GM23338 (cell line): ENCODE measurements around the gene TMEM238. TPM values are rescaled to one million over a fixed set of nuclear protein-coding genes. Genes with fewer than 3 reads are reported as not detected.
A peak's percentile ranks its signal among the peaks of the same experiment; 100 is the strongest.

Experiments
- ATAC-seq: fragments of 200-7000 bp; cut with Tn5 transposase; 3 replicates; pipeline ENCODE4 v1.9.1; 2020
- DNase-seq: peaks from one replicate; pipeline ENCODE4 v3.0.0-alpha.2; 2015; ENCODE audit warnings: low spot score
- H2AFZ ChIP-seq: fragments of 200-600 bp; sonication (generic); 2 replicates; pipeline ENCODE4 v1.8.0; 2016; ENCODE audit warnings: antibody characterized with exemption, mild to moderate bottlenecking, moderate library complexity
- H3F3A ChIP-seq: fragments of 200-600 bp; sonication (generic); replicated peaks from 2 replicates; pipeline ENCODE4 v1.8.0; 2017; ENCODE audit warnings: antibody characterized with exemption, mixed run types, low read depth
- H3K27ac ChIP-seq: fragments of 200-600 bp; sonication (generic); 2 replicates; pipeline ENCODE4 v1.6.1; 2016; ENCODE audit warnings: low read depth
- H3K27me3 ChIP-seq: fragments of 200-600 bp; sonication (generic); 2 replicates; pipeline ENCODE4 v1.8.0; 2016; ENCODE audit warnings: mild to moderate bottlenecking, mixed run types, moderate library complexity; ENCODE audit not compliant: insufficient read depth
- H3K36me3 ChIP-seq: fragments of 200-600 bp; sonication (generic); 2 replicates; pipeline ENCODE4 v1.8.0; 2016; ENCODE audit warnings: mild to moderate bottlenecking; ENCODE audit not compliant: insufficient read depth
- H3K4me1 ChIP-seq: fragments of 200-600 bp; sonication (generic); 2 replicates; pipeline ENCODE4 v1.8.0; 2016; ENCODE audit warnings: mild to moderate bottlenecking, moderate library complexity; ENCODE audit not compliant: insufficient read depth
- H3K4me2 ChIP-seq: fragments of 200-600 bp; sonication (generic); 2 replicates; pipeline ENCODE4 v1.7.1; 2017; ENCODE audit warnings: mixed run types
- H3K4me3 ChIP-seq: fragments of 200-600 bp; sonication (generic); 2 replicates; pipeline ENCODE4 v1.6.1; 2016; ENCODE audit warnings: mixed run types
- H3K79me2 ChIP-seq: fragments of 200-600 bp; sonication (generic); replicated peaks from 2 replicates; pipeline ENCODE4 v1.8.0; 2017; ENCODE audit warnings: mild to moderate bottlenecking; ENCODE audit not compliant: insufficient read depth
- H3K9me2 ChIP-seq: fragments of 200-600 bp; sonication (generic); 2 replicates; pipeline ENCODE4 v1.8.0; 2017; ENCODE audit not compliant: insufficient read depth
- H4K20me1 ChIP-seq: fragments of 200-600 bp; sonication (generic); replicated peaks from 2 replicates; pipeline ENCODE4 v1.8.0; 2017; ENCODE audit warnings: mild to moderate bottlenecking; ENCODE audit not compliant: insufficient read depth
- H3K27ac Mint-ChIP-seq: 2 replicates; pipeline ENCODE4 v1.8.0; 2020; ENCODE audit warnings: inconsistent platforms, mild to moderate bottlenecking, moderate library complexity, mixed read lengths
- H3K27me3 Mint-ChIP-seq: 3 replicates; pipeline ENCODE4 v1.8.0; 2022; ENCODE audit warnings: low read depth, mild to moderate bottlenecking, moderate library complexity, mixed read lengths, inconsistent platforms; ENCODE audit not compliant: insufficient read depth, poor library complexity
- H3K36me3 Mint-ChIP-seq: 3 replicates; pipeline ENCODE4 v1.8.0; 2021; ENCODE audit warnings: low read depth, mild to moderate bottlenecking, inconsistent platforms, moderate library complexity, mixed read lengths
- H3K4me1 Mint-ChIP-seq: 3 replicates; pipeline ENCODE4 v1.8.0; 2020; ENCODE audit warnings: mild to moderate bottlenecking, inconsistent platforms, mixed read lengths
- H3K4me3 Mint-ChIP-seq: 3 replicates; pipeline ENCODE4 v1.8.0; 2021; ENCODE audit warnings: moderate library complexity, mild to moderate bottlenecking, inconsistent platforms, mixed read lengths
- H3K9me3 Mint-ChIP-seq: 3 replicates; pipeline ENCODE4 v1.8.0; 2020; ENCODE audit warnings: moderate library complexity, mild to moderate bottlenecking, inconsistent platforms, mixed read lengths
- CREB1 ChIP-seq: fragments of 250-450 bp; sonication (Bioruptor Pico); IDR thresholded peaks from 2 replicates; pipeline ENCODE4 v1.5.0; 2020; ENCODE audit warnings: low read depth, mild to moderate bottlenecking, moderate library complexity
- EZH2 ChIP-seq: fragments of 200-600 bp; sonication (generic); IDR thresholded peaks from one replicate; pipeline ENCODE4 v1.8.0; 2017; ENCODE audit warnings: antibody characterized with exemption, mild to moderate bottlenecking, low read depth; ENCODE audit not compliant: unreplicated experiment
- EZH2phosphoT487 ChIP-seq: fragments of 200-600 bp; sonication (generic); IDR thresholded peaks from one replicate; pipeline ENCODE4 v1.8.1; 2018; ENCODE audit warnings: antibody characterized with exemption; ENCODE audit not compliant: unreplicated experiment
- JUNB ChIP-seq: IDR thresholded peaks from one replicate; pipeline ENCODE4 v1.6.1; 2016; ENCODE audit warnings: antibody characterized with exemption; ENCODE audit not compliant: unreplicated experiment
- NANOG ChIP-seq: IDR thresholded peaks from 2 replicates; pipeline ENCODE4 v1.6.1; 2016; ENCODE audit warnings: antibody characterized with exemption, borderline replicate concordance
- POLR2AphosphoS5 ChIP-seq: IDR thresholded peaks from 2 replicates; pipeline ENCODE4 v1.6.1; 2016; ENCODE audit warnings: antibody characterized with exemption, low read depth
- STAT1 ChIP-seq: IDR thresholded peaks from one replicate; pipeline ENCODE4 v1.6.1; 2016; ENCODE audit warnings: antibody characterized with exemption; ENCODE audit not compliant: unreplicated experiment
- ZNF114 ChIP-seq: fragments of 250-450 bp; sonication (Bioruptor Pico); IDR thresholded peaks from 2 replicates; pipeline ENCODE4 v1.5.0; 2020; ENCODE audit warnings: mild to moderate bottlenecking, moderate library complexity
- ZNF331 ChIP-seq: fragments of 250-450 bp; sonication (Bioruptor Pico); IDR thresholded peaks from 2 replicates; pipeline ENCODE4 v1.5.0; 2020; ENCODE audit warnings: low read depth, mild to moderate bottlenecking, moderate library complexity
- polyA plus RNA-seq: library from polyadenylated mRNA; unstranded; fragments of >200 nt; fragmentation: Nextera tagmentation; extraction: Ambion mirVana; gene quantifications from 2 replicates; pipeline ENCODE4 v1.2.1, GENCODE V29; 2016
- total RNA-seq: library from RNA; depleted of rRNA; stranded (reverse); fragments of >200 nt; shearing (Covaris generic); gene quantifications from 2 replicates; pipeline ENCODE4 v1.2.3, GENCODE V29; 2014
- TF ChIP-seq, protein P1 (sequence below): IDR thresholded peaks from 2 replicates; pipeline ENCODE4 v1.6.1; 2016; ENCODE audit warnings: antibody characterized with exemption
- TF ChIP-seq, protein P2 (sequence below), 2 experiments: fragments of 200-600 bp in 1 of 2; sonication (generic) in 1 of 2; conservative IDR thresholded peaks; 2 replicates each; pipeline versions ENCODE4 v1.5.1 to v1.6.1; 2016 to 2017; ENCODE audit warnings: antibody characterized with exemption in 2 of 2, low read depth in 2 of 2, mild to moderate bottlenecking in 2 of 2, moderate library complexity in 1 of 2
- TF ChIP-seq, protein P3 (sequence below): IDR thresholded peaks from one replicate; pipeline ENCODE4 v1.6.1; 2018; ENCODE audit warnings: antibody characterized with exemption; ENCODE audit not compliant: unreplicated experiment

Gene TMEM238
- total and polyA plus RNA-seq, 2 experiments from 2014 or later, result 0.55 to 7.5 TPM

DNA sequence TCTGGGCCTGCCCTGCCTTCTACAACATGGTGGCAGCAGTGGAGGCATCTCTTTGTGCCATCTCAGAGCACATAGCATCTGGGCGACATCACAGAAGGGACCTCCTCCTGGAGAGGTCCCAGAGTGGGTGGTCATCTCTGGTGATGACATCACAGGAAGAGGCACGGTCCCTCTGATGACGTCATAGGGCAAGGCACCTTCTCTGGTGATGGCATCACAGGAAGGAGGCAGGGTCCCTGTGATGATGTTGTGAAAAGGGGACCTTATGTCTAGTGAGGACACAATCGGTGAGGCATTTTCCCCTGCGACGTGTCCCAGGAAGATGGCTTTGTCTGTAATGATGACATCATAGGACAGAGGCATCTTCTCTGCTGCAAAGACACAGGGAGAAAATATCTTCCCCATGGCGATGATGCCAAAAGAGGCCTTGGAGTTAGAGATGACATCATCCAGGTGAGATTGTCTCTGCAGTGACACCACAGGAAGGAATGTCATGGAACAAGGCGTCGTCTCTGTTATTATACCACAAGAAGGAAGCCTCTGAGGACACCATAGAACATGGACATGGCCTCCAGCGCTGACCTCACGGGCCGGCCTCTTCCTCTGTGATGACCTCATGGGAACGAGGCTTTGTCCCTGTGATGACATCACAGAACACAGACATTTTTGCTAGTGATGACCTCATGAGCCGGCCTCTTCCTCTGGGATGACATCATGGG, 48.3 kb upstream of the TMEM238 start:
- Mint-ChIP-seq H3K4me1 (peaks cover 7% of the 10 kb centered on the region), H3K27ac (no peak overlapping the region), H3K36me3 (no peaks in the 10 kb centered on the region), H3K9me3 (peaks cover 12% of the 10 kb centered on the region), H3K27me3 (peaks cover 7% of the 10 kb centered on the region), H3K4me3 (no peak overlapping the region)
- H2AFZ ChIP-seq, result no peak overlapping the region
- no peaks in the 10 kb centered on the region; the same call in 1 of the 2 replicates for H3F3A ChIP-seq
- peak; percentile 47; the same call in 1 of the 2 replicates for TF ChIP-seq CREB1
- no peak for TF ChIP-seq ZNF331 (CRISPR knock-in tag)
- TF ChIP-seq, protein P1, sequence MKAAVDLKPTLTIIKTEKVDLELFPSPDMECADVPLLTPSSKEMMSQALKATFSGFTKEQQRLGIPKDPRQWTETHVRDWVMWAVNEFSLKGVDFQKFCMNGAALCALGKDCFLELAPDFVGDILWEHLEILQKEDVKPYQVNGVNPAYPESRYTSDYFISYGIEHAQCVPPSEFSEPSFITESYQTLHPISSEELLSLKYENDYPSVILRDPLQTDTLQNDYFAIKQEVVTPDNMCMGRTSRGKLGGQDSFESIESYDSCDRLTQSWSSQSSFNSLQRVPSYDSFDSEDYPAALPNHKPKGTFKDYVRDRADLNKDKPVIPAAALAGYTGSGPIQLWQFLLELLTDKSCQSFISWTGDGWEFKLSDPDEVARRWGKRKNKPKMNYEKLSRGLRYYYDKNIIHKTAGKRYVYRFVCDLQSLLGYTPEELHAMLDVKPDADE, result no peak
- H3K4me1 ChIP-seq, result 0 out of 2 replicates have a peak, but pooled peaks cover 7% of the 10 kb centered on the region
- H3K79me2 ChIP-seq, result no peaks in the 10 kb centered on the region
- DNase-seq (no peak), ATAC-seq (no peak)
- peaks cover 15% of the 10 kb centered on the region; the same call in 1 of the 2 replicates for H3K27me3 ChIP-seq
- no peak overlapping the region for H3K4me3 ChIP-seq
- H3K27ac ChIP-seq, result no peak overlapping the region
- H3K4me2 ChIP-seq, result no peak overlapping the region
- H3K36me3 ChIP-seq, result no peaks in the 10 kb centered on the region
- no peaks in the 10 kb centered on the region for H3K9me2 ChIP-seq
- no peaks in the 10 kb centered on the region for H4K20me1 ChIP-seq

DNA sequence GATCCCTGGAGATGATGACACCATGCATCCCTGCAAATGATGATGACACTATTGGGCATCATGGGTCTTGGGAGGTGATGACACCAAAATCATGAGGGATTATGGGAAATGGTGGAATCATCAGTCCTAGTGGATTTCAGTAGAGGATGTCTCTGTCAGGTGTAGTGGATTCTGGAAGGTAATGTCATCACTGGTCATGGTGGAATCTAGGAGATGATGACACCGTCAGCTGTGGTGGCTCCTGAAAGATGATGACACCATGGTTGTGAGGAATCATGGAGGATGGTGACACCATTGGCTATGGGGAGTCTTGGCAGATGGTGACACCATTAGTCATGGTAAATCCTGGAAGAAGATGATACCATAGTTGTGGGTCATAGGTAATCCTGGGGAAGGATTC, 47.1 kb upstream of the TMEM238 start:
- H2AFZ ChIP-seq, result no peak overlapping the region
- DNase-seq (no peak), ATAC-seq (no peak)
- H3K4me1 Mint-ChIP-seq, result peaks cover 6% of the 10 kb centered on the region
- peaks cover 8% of the 10 kb centered on the region for H3K27me3 Mint-ChIP-seq
- no peak overlapping the region for H3K27ac ChIP-seq
- H3K27ac Mint-ChIP-seq, result no peak overlapping the region
- peaks cover 15% of the 10 kb centered on the region; the same call in 1 of the 2 replicates for H3K27me3 ChIP-seq
- H3K36me3 ChIP-seq, result no peaks in the 10 kb centered on the region
- no peak overlapping the region for H3K4me3 ChIP-seq
- no peaks in the 10 kb centered on the region for H3K36me3 Mint-ChIP-seq
- H3K79me2 ChIP-seq, result no peaks in the 10 kb centered on the region
- H3K9me3 Mint-ChIP-seq, result peaks cover 12% of the 10 kb centered on the region
- H3K4me3 Mint-ChIP-seq, result no peak overlapping the region
- H3K9me2 ChIP-seq, result no peaks in the 10 kb centered on the region
- no peak overlapping the region for H3K4me2 ChIP-seq
- H4K20me1 ChIP-seq, result no peaks in the 10 kb centered on the region
- H3F3A ChIP-seq, result no peaks in the 10 kb centered on the region
- 0 out of 2 replicates have a peak, but pooled peaks cover 7% of the 10 kb centered on the region for H3K4me1 ChIP-seq
- no peak for TF ChIP-seq POLR2AphosphoS5
- no peak for TF ChIP-seq EZH2phosphoT487
- TF ChIP-seq EZH2, result no peak
- TF ChIP-seq NANOG, result no peak
- TF ChIP-seq CREB1, result no peak
- TF ChIP-seq ZNF114, result no peak
- TF ChIP-seq, protein P2, sequence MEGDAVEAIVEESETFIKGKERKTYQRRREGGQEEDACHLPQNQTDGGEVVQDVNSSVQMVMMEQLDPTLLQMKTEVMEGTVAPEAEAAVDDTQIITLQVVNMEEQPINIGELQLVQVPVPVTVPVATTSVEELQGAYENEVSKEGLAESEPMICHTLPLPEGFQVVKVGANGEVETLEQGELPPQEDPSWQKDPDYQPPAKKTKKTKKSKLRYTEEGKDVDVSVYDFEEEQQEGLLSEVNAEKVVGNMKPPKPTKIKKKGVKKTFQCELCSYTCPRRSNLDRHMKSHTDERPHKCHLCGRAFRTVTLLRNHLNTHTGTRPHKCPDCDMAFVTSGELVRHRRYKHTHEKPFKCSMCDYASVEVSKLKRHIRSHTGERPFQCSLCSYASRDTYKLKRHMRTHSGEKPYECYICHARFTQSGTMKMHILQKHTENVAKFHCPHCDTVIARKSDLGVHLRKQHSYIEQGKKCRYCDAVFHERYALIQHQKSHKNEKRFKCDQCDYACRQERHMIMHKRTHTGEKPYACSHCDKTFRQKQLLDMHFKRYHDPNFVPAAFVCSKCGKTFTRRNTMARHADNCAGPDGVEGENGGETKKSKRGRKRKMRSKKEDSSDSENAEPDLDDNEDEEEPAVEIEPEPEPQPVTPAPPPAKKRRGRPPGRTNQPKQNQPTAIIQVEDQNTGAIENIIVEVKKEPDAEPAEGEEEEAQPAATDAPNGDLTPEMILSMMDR (conservative IDR thresholded peaks at IDR 0.05; ENCODE audit: low read depth in 2 of 2), result no peak
- TF ChIP-seq STAT1, result no peak
- TF ChIP-seq, protein P3, sequence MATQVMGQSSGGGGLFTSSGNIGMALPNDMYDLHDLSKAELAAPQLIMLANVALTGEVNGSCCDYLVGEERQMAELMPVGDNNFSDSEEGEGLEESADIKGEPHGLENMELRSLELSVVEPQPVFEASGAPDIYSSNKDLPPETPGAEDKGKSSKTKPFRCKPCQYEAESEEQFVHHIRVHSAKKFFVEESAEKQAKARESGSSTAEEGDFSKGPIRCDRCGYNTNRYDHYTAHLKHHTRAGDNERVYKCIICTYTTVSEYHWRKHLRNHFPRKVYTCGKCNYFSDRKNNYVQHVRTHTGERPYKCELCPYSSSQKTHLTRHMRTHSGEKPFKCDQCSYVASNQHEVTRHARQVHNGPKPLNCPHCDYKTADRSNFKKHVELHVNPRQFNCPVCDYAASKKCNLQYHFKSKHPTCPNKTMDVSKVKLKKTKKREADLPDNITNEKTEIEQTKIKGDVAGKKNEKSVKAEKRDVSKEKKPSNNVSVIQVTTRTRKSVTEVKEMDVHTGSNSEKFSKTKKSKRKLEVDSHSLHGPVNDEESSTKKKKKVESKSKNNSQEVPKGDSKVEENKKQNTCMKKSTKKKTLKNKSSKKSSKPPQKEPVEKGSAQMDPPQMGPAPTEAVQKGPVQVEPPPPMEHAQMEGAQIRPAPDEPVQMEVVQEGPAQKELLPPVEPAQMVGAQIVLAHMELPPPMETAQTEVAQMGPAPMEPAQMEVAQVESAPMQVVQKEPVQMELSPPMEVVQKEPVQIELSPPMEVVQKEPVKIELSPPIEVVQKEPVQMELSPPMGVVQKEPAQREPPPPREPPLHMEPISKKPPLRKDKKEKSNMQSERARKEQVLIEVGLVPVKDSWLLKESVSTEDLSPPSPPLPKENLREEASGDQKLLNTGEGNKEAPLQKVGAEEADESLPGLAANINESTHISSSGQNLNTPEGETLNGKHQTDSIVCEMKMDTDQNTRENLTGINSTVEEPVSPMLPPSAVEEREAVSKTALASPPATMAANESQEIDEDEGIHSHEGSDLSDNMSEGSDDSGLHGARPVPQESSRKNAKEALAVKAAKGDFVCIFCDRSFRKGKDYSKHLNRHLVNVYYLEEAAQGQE, result no peak
- TF ChIP-seq ZNF331 (CRISPR knock-in tag), result no peak
- TF ChIP-seq JUNB, result no peak
